HepG2 (cell line): Measurements from ENCODE around the gene COG5. TPM values are rescaled to one million over a fixed set of nuclear protein-coding genes. Genes with fewer than 3 reads are reported as not detected.

Source experiments
- ATAC-seq: fragments of 200-7000 bp; cut with Tn5 transposase; 3 replicates; pipeline ENCODE4 v1.9.1; 2020; ENCODE audit warnings: mild to moderate bottlenecking, moderate library complexity
- BruUV-seq: library from RNA; stranded (reverse); fragments of 400-500 nt; replicated peaks from 2 replicates; lab custom pipeline; 2021; lab: Mats Ljungman, UMichigan
- CTCF ChIA-PET: fragments of 300-600 bp; formaldehyde crosslinking; extraction: SDS; loops from one replicate; lab custom pipeline; 2021; ENCODE audit warnings: low total read pairs, inconsistent platforms, low intra/inter-chr PET ratio; lab: Yijun Ruan, JAX
- POLR2A ChIA-PET: fragments of 350-600 bp; sonication (Branson Sonifier 250); formaldehyde crosslinking; loops from one replicate; lab custom pipeline; 2020; ENCODE audit warnings: antibody characterized with exemption, inconsistent platforms; lab: Yijun Ruan, JAX
- DNase-seq: peaks from one replicate; pipeline ENCODE4 v3.0.0-alpha.2; 2015; ENCODE audit warnings: low spot score
- FAIRE-seq: peaks from 3 replicates; lab custom pipeline; 2011; peaks lifted over from hg19 to GRCh38; lab: Jason Lieb, UNC
- H2AFZ ChIP-seq: one replicate; pipeline ENCODE4 v1.6.1; 2011; ENCODE audit warnings: low read length, inconsistent platforms
- H3K27ac ChIP-seq: fragments of 300-600 bp; 3 replicates; pipeline ENCODE4 v1.8.0; 2011; ENCODE audit warnings: mixed run types, mild to moderate bottlenecking, mixed read lengths, low read length, inconsistent platforms; ENCODE audit not compliant: insufficient read depth; ENCODE audit errors: extremely low read length
- H3K27me3 ChIP-seq, 2 experiments: fragments of 200-600 bp in 1 of 2; 2 replicates in 1 of 2; 3 replicates in 1 of 2; pipeline versions ENCODE4 v1.6.0 to v1.8.0; 2011; ENCODE audit warnings: low read length in 2 of 2, mild to moderate bottlenecking in 2 of 2, moderate library complexity in 2 of 2, inconsistent platforms in 1 of 2; ENCODE audit not compliant: insufficient read depth in 2 of 2, control insufficient read depth in 1 of 2
- H3K36me3 ChIP-seq, 2 experiments: fragments of 200-600 bp in 1 of 2; replicated peaks in 1 of 2; 2 replicates in 1 of 2; 3 replicates in 1 of 2; pipeline versions ENCODE4 v1.5.1 to v1.8.0; 2011; ENCODE audit warnings: low read length in 2 of 2, inconsistent platforms in 1 of 2; ENCODE audit not compliant: insufficient read depth in 2 of 2, control insufficient read depth in 1 of 2
- H3K4me1 ChIP-seq: 2 replicates; pipeline ENCODE4 v1.5.1; 2012; ENCODE audit warnings: low read length, inconsistent platforms; ENCODE audit not compliant: insufficient read depth
- H3K4me2 ChIP-seq: 2 replicates; pipeline ENCODE4 v1.6.0; 2011; ENCODE audit warnings: low read depth, low read length, inconsistent platforms
- H3K4me3 ChIP-seq, 3 experiments: fragments of 200-600 bp in 1 of 3; sonication (generic), shearing (Covaris generic) in 1 of 3; replicated peaks in 1 of 3; 2 replicates each; pipeline ENCODE4 v1.5.1; 2011 to 2016; ENCODE audit warnings: low read length in 3 of 3, inconsistent platforms in 2 of 3, low read depth in 2 of 3, mild to moderate bottlenecking in 2 of 3, control low read depth in 1 of 3, mixed read lengths in 1 of 3; ENCODE audit not compliant: insufficient read depth in 1 of 3
- H3K79me2 ChIP-seq: one replicate; pipeline ENCODE4 v1.6.1; 2011; ENCODE audit warnings: low read length, inconsistent platforms; ENCODE audit not compliant: insufficient read depth
- H3K9ac ChIP-seq: 2 replicates; pipeline ENCODE4 v1.6.0; 2011; ENCODE audit warnings: mild to moderate bottlenecking, low read depth, low read length, inconsistent platforms; ENCODE audit not compliant: insufficient read depth
- H3K9me3 ChIP-seq: 2 replicates; pipeline ENCODE4 v1.5.1; 2012; ENCODE audit warnings: mild to moderate bottlenecking, low read length
- H4K20me1 ChIP-seq: 2 replicates; pipeline ENCODE4 v1.6.0; 2011; ENCODE audit warnings: inconsistent platforms, mild to moderate bottlenecking, low read length, moderate library complexity; ENCODE audit not compliant: insufficient read depth
- CAMTA2 ChIP-seq: sonication (generic); formaldehyde crosslinking; IDR thresholded peaks from 2 replicates; pipeline ENCODE4 v1.4.0; 2020; ENCODE audit warnings: mild to moderate bottlenecking, missing genetic modification reagents, borderline replicate concordance
- HDAC1 ChIP-seq: sonication (generic); formaldehyde crosslinking; IDR thresholded peaks from 2 replicates; pipeline ENCODE4 v1.5.1; 2020; ENCODE audit warnings: mild to moderate bottlenecking, missing genetic modification reagents
- LCORL ChIP-seq, 2 experiments: fragments of 450-650 bp in 1 of 2; sonication (generic) in 1 of 2; formaldehyde crosslinking in 1 of 2; IDR thresholded peaks; 2 replicates each; pipeline versions ENCODE4 v1.5.0 to v1.6.1; 2017 to 2020; ENCODE audit warnings: antibody characterized with exemption in 1 of 2, missing genetic modification reagents in 1 of 2
- MZF1 ChIP-seq: sonication (generic); formaldehyde crosslinking; IDR thresholded peaks from 2 replicates; pipeline ENCODE4 v1.8.1; 2023; ENCODE audit warnings: mild to moderate bottlenecking, missing genetic modification reagents, borderline replicate concordance
- RARA ChIP-seq: IDR thresholded peaks from 2 replicates; pipeline ENCODE4 v1.6.1; 2016; ENCODE audit warnings: missing genetic modification reagents, missing compliant biosample characterization
- ZNF20 ChIP-seq: sonication (generic); formaldehyde crosslinking; IDR thresholded peaks from 2 replicates; pipeline ENCODE4 v1.4.0; 2020; ENCODE audit warnings: mild to moderate bottlenecking, moderate library complexity, missing genetic modification reagents
- ZNF558 ChIP-seq: sonication (generic); formaldehyde crosslinking; IDR thresholded peaks from 2 replicates; pipeline ENCODE4 v1.9.0; 2022; ENCODE audit warnings: mild to moderate bottlenecking, missing genetic modification reagents, borderline replicate concordance
- ZNF652 ChIP-seq: IDR thresholded peaks from 2 replicates; pipeline ENCODE4 v1.6.1; 2016; ENCODE audit warnings: low read depth, borderline replicate concordance
- ZNF75D ChIP-seq: sonication (generic); formaldehyde crosslinking; IDR thresholded peaks from 2 replicates; pipeline ENCODE4 v1.8.1; 2023; ENCODE audit warnings: missing genetic modification reagents, mild to moderate bottlenecking, borderline replicate concordance
- WGBS: methylation state at CpG from one replicate; pipeline ENCODE4 v1.1.6; 2017; ENCODE audit warnings: low lambda C conversion rate; 5-methylcytosine and 5-hydroxymethylcytosine counted together
- in situ Hi-C: cut with HindIII; loops from 2 replicates; pipeline ENCODE4 v1.10.0; 2017; ENCODE audit warnings: low pct_unique_long_range_greater_than_20kb; ENCODE audit not compliant: extremely low pct_ligation_motif_present
- intact Hi-C: fragments of 100-400 bp; cut with micrococcal nuclease; formaldehyde crosslinking; loops from one replicate; pipeline ENCODE4 v1.10.0; 2022; ENCODE audit not compliant: unreplicated experiment
- polyA plus RNA-seq, 8 experiments: library from polyadenylated mRNA; depleted of rRNA in 3 of 8; stranded (reverse) in 7 of 8; unstranded in 1 of 8; fragments of >200 nt; fragmentation: Illumina TruSeq in 4 of 8; extraction: Trizol in 4 of 8; gene quantifications; 2 replicates each; pipeline versions ENCODE4 v1.2.1 to v1.2.3, GENCODE V29; 2011 to 2016; ENCODE audit warnings: low read depth in 4 of 8, missing spikeins in 1 of 8, mixed read lengths in 1 of 8; ENCODE audit not compliant: insufficient read depth in 1 of 8
- total RNA-seq, 5 experiments: library from RNA; depleted of rRNA; stranded (reverse); fragments of >200 nt; fragmentation: Illumina TruSeq; extraction: Trizol; gene quantifications; 2 replicates each; pipeline ENCODE4 v1.2.3, GENCODE V29; 2016; ENCODE audit warnings: low read depth in 1 of 5
- TF ChIP-seq, protein P1 (sequence below): sonication (generic); formaldehyde crosslinking; IDR thresholded peaks from 2 replicates; pipeline ENCODE4 v1.4.0; 2020; ENCODE audit warnings: missing genetic modification reagents
- TF ChIP-seq, protein P2 (sequence below): IDR thresholded peaks from 2 replicates; pipeline ENCODE4 v1.6.1; 2016; ENCODE audit warnings: missing compliant biosample characterization, missing genetic modification reagents, borderline replicate concordance
- TF ChIP-seq, protein P3 (sequence below): sonication (generic); formaldehyde crosslinking; IDR thresholded peaks from 2 replicates; pipeline ENCODE4 v1.8.1; 2023; ENCODE audit warnings: mild to moderate bottlenecking, moderate library complexity, missing genetic modification reagents

Gene COG5
- total and polyA plus RNA-seq, 2 of the 13 experiments (the other 11 are each of a cell fraction or from before 2014, with no cell fraction given): 20.4 to 31.3 TPM

DNA sequence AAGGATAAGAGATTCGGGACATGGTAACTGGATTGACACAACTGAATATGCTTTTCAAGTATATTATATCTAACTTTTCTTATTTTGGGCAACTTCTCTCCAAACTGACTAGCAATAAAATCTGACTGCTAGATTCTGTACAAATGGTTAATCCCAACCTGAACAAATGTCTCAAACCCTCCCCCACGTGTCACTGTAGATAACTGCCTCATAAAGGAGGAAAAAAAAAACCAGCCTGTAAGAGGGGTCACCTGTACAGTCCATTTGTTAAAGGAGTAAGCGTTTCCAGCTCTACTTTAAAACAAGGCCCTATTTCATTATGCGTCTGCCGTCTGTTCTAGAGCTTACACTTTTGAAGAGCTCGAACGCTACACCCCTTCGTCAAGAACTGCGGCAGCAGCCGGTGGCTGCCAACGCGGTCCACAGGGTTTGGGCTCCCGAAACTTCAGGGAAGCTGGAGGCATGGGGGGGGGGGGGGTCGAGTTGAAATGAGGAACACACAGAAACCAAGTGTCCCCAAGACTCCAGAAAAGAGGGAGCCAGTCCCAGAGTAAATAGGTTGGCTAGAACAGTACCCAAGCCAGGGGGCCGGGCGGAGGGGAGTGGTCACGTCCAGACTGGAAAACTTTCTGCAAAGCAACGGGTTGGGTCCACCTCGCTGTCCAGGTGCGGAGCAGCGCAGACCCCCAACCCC is 492 bp downstream of the COG5 start:
- H3K27me3 ChIP-seq: no peaks in the 10 kb centered on the region; a peak in 1 of 5 replicates
- peaks cover 50% of the 10 kb centered on the region for H3K79me2 ChIP-seq
- CTCF ChIA-PET: no interaction called here
- peak overlapping the region; percentile 88 for H3K27ac ChIP-seq
- peak overlapping the region; percentile 87 for H2AFZ ChIP-seq
- in situ Hi-C loops (no loop called here), intact Hi-C loops (no loop called here)
- POLR2A ChIA-PET: interaction anchor here (0.7 to 1.8 kb wide), 3 partner anchors 17 to 393 kb away, joined by 4 to 13 read pairs (median 5); partner anchors contain the start of gene BCAP29
- 2% methylated on average over 16 of the region's 21 CpGs for WGBS
- H3K4me1 ChIP-seq: peaks cover 52% of the 10 kb centered on the region
- peak overlapping the region; percentile 97 for H3K9ac ChIP-seq
- H3K4me2 ChIP-seq: peak overlapping the region; percentile 71
- FAIRE-seq (no peak), DNase-seq (peak; percentile 37), ATAC-seq (peak; percentile 90)
- BruUV-seq: no TSS peak
- 0 out of 2 replicates have a peak, but pooled peaks cover 3% of the 10 kb centered on the region for H4K20me1 ChIP-seq
- H3K36me3 ChIP-seq: no peaks in the 10 kb centered on the region
- TF ChIP-seq, protein P1, sequence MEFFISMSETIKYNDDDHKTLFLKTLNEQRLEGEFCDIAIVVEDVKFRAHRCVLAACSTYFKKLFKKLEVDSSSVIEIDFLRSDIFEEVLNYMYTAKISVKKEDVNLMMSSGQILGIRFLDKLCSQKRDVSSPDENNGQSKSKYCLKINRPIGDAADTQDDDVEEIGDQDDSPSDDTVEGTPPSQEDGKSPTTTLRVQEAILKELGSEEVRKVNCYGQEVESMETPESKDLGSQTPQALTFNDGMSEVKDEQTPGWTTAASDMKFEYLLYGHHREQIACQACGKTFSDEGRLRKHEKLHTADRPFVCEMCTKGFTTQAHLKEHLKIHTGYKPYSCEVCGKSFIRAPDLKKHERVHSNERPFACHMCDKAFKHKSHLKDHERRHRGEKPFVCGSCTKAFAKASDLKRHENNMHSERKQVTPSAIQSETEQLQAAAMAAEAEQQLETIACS (CRISPR knock-in tag): no peak
- TF ChIP-seq, protein P2, sequence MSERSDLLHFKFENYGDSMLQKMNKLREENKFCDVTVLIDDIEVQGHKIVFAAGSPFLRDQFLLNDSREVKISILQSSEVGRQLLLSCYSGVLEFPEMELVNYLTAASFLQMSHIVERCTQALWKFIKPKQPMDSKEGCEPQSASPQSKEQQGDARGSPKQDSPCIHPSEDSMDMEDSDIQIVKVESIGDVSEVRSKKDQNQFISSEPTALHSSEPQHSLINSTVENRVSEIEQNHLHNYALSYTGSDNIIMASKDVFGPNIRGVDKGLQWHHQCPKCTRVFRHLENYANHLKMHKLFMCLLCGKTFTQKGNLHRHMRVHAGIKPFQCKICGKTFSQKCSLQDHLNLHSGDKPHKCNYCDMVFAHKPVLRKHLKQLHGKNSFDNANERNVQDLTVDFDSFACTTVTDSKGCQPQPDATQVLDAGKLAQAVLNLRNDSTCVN (CRISPR knock-in tag): peak; percentile 99
- TF ChIP-seq, protein P3, sequence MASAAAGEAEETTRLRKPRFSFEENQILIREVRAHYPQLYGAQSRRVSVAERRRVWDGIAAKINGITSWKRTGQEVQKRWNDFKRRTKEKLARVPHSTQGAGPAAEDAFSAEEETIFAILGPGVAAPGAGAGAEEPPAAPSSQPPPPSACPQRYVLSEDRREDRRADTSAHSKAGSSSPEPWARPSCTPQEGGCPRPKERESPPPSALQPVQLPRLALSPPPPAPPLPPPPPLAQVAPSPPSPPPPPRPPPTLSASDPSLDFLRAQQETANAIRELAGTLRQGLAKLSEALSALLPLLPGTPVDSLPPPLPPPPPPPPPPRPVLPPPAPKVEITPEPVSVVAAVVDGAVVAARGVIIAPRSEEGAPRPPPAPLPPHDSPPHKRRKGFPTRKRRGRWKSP (CRISPR knock-in tag): 0 out of 2 replicates have a peak, but pooled peaks have one; percentile 49
- TF ChIP-seq MZF1 (CRISPR knock-in tag) (0 out of 2 replicates have a peak, but pooled peaks have one; percentile 15), LCORL (IDR thresholded peaks at IDR 0.05) (no peak), LCORL (CRISPR knock-in tag; IDR thresholded peaks at IDR 0.05) (no peak), ZNF20 (CRISPR knock-in tag) (0 out of 2 replicates have a peak, but pooled peaks have one; percentile 19), HDAC1 (CRISPR knock-in tag) (no peak), ZNF75D (CRISPR knock-in tag) (0 out of 2 replicates have a peak, but pooled peaks have one; percentile 25), CAMTA2 (0 out of 2 replicates have a peak, but pooled peaks have one; percentile 90), ZNF652 (CRISPR knock-in tag) (peak; percentile 58; the same call in 1 of the 2 replicates), ZNF558 (CRISPR knock-in tag) (no peak), RARA (CRISPR knock-in tag) (no peak)
- peak overlapping the region; percentile 86 to 100 (median 94) for H3K4me3 ChIP-seq
- H3K9me3 ChIP-seq: no peaks in the 10 kb centered on the region
